GM12801 (cell line): ENCODE measurements around the gene SRRM4.

Experiments
- TF ChIP-seq, protein P1 (sequence below): IDR thresholded peaks from one replicate; pipeline ENCODE4 v1.5.1; 2011; ENCODE audit warnings: control low read depth; ENCODE audit not compliant: insufficient read length; ENCODE audit errors: extremely low read depth

Gene SRRM4

DNA sequence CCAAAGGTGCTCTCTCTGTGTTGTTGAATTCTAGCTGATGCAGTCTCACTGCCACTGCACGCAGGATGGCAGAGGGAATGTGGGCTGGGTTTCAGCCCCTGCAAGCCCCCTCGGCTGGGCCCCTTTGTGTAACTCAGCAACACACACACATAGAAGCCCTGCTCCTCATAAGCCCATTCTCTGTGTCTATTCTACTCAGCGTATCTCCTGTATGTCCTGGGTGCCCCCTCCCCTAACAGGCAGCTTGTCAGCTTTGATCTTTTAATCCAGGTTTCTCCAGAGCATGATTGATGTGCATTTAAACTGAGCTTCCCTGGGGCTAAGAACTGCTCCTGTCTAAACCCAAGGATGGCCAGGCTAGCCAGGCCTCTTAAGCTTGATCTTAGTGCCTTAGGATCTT lies 43.0 kb downstream of the SRRM4 start:
- TF ChIP-seq, protein P1, sequence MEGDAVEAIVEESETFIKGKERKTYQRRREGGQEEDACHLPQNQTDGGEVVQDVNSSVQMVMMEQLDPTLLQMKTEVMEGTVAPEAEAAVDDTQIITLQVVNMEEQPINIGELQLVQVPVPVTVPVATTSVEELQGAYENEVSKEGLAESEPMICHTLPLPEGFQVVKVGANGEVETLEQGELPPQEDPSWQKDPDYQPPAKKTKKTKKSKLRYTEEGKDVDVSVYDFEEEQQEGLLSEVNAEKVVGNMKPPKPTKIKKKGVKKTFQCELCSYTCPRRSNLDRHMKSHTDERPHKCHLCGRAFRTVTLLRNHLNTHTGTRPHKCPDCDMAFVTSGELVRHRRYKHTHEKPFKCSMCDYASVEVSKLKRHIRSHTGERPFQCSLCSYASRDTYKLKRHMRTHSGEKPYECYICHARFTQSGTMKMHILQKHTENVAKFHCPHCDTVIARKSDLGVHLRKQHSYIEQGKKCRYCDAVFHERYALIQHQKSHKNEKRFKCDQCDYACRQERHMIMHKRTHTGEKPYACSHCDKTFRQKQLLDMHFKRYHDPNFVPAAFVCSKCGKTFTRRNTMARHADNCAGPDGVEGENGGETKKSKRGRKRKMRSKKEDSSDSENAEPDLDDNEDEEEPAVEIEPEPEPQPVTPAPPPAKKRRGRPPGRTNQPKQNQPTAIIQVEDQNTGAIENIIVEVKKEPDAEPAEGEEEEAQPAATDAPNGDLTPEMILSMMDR = no peak

DNA sequence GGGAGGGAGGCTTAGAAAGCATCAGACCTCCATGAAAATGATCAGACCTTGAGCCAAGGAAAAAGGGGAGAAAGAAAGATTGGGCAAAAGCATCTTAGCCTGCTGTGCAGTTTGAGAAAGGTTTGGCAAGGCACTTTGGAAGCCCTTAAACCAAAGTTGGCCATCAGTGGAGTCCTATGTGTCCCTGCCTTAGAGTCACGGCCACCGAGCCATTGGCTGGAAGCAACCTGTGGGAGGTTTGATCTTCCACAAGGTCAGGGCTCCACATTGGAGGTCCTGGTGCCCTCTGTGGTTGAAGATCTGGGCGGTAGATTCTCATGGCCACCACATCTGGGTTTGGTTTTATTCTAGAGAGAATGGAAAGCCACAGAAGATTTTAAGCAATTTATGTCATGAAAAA lies 44.4 kb downstream of the SRRM4 start:
- TF ChIP-seq, protein P1 = no peak

DNA sequence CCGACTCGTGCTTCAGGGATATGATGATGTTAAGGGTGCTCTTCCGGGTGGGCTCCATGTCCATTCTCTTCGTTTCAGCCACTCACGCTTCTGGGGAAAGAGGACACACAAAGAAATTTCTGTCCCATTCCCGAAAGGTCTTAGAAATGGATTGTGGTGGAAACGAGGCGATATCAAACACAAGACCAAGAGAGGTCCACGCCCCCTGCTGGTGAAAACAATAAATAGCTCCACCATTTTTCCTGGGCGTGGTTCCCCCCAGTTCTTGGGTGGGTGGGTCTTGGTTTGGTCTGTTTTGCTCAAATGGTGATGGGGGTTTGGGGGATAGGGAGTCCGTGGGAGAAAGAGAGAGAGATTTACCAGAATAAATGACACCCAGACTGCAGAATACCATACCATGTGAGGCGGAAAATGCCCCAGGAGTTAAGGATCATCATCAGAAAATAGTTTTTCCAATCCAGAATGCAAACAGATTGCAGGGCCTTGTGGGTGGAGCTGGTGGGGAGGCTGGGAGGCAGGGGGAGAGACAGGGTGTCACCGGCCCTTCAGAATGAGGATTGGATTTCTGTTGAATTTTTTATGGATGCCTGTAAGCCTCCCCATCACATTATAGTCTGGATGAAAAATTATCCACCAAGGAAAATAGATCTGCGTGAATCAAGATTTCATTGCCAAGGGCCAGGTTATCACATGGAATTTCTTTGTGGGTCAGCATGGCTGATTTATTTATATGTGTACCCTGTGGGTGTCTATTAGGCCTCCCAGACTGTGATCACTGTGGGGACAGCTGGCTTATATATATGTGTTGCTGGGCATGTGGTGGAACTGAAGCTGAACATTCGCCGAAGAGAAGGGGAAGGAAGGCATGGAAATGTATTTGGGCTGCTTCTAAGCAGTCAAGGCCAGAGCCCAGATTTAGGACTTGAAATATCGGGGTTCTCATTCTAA lies 55.8 kb downstream of the SRRM4 start:
- TF ChIP-seq, protein P1 = no peak

DNA sequence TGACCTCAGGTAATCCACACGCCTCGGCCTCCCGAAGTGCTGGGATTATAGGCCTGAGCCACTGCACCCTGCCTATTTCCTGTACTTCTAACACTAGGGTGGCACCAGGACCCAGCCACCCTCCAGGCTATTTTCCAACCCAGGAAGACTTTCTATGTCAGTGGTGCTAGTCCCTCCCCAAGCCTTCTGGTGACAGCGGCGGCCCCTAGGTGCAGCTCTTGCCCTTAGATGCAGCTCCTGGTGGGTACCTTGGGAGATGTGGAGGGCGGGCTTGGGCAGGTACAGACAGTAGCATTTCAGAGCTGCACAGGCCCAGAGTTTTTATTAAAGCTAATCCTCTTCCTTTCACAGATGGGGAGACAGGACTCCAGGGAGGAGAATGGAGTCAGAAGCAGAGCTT lies 62.8 kb downstream of the SRRM4 start:
- TF ChIP-seq, protein P1 = no peak

DNA sequence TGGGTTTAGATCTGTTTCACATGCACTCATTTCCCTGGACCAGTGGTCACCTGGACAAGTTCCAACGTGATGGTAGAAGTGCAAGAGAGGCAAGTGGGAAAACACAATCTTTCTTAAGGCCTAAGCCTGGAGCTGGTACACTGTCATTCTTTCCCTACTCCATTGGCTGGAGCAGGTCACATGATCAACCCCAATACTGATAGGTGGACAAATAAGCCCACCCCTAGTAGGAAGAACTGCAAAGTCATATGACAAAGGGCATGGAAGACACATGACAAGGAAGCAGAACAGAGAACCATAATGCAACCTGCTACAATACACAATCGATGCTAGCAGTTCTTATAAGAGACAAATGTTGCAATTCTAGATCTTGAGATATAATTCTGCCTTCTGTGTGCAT lies 66.3 kb downstream of the SRRM4 start:
- TF ChIP-seq, protein P1 = no peak

DNA sequence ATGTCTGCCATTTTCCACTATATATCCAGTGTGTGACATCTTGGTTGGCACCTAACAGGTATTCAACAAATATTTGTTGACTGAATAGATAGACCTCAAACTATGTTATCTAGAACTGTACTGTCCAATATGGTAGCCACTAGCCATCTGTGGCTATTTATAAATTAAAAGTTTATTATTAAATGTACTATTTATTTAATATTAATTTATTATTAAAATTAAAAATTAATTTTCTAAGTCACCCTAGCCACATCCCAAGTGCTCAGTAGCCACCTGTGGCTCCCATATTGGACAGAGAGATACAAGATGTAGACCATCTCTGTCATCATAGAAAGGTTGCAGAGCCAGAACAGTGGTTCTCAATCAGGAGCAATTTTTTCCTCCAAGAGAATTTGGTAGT lies 69.3 kb downstream of the SRRM4 start:
- TF ChIP-seq, protein P1 = no peak

DNA sequence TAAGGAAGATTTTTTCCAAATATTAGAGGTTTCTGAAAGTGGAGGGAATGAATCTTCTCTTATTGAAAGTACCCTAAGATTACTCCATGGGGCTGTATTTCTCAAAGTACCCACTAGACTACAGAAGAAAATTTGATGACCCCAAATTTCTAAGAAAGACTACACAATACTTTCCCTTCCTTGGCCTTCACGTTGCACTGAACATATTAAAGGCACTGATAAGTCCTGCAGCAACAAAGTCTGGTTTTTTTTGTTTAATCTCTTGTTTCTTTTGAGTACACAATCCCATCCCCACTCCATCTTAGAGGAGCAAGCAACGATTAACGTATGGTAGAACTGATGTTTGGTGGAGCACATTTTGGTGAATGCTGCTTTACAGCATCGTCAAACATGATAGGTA lies 70.1 kb downstream of the SRRM4 start:
- TF ChIP-seq, protein P1 = no peak
